Skin epidermis (tissue), 12 donors: ENCODE data around the gene TMEM248.
A peak's percentile ranks its signal among the peaks of the same experiment; 100 is the strongest.
"Not testable (repeated sequence)": the region's sequence is repeated elsewhere in the genome, so short reads cannot be mapped to it uniquely, and the experiment has no call there.

Experiments
- H3K27ac ChIP-seq, 21 experiments: fragments of 200-600 bp; sonication (generic) in 11 of 21; one replicate each; pipeline ENCODE4 v1.5.0; 2020; ENCODE audit warnings: mild to moderate bottlenecking in 3 of 21, inconsistent platforms in 2 of 21, moderate library complexity in 2 of 21
- H3K4me3 ChIP-seq, 7 experiments: fragments of 200-600 bp; sonication (generic) in 2 of 7; one replicate each; pipeline ENCODE4 v1.5.0; 2020; ENCODE audit warnings: inconsistent platforms in 2 of 7, mild to moderate bottlenecking in 2 of 7, moderate library complexity in 1 of 7

The TMEM248 gene

DNA sequence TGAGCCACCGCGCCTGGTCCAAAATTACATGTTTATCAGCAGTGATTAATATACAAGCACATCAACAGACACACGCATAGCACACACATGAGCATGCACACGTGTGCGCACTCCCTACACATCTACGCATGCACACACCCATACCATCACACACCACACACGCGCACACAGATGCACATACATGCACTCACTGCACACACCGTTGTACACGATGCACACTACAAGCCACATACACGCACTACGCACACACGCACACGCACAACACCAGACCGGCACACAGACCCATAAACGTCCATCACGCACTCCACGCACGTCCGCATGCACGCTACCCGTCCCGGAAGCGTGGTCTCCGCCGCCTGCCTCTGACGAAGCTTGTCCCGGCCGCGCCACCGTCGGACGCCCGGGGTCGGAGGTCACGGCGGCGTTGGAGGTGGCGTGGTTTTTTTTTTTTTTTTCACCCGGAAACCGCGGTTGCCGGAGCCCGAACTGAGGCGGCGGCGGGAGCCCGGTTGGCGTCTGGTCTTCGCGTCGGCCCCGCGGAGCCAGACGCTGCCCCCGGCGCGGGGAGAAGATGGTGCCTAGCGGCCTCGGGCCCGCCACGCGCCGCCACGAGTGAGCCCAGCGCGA is at the start of gene TMEM248:
Gene TMEM248, plus strand, starts transcription at position 457 of the 627 bp plus-strand sequence. CDS start 20,641 bp downstream, outside the sequence.
- peak within 1 kb of the TSS; percentile 78 to 99 (median 91) for H3K4me3 ChIP-seq
- peak within 1 kb of the TSS; percentile 79 to 96 (median 92) for H3K27ac ChIP-seq

- H3K4me3 ChIP-seq, result no peak overlapping the region
Observed at GRCh38 chr7:66873476-66873875, 47.5 kb upstream of the TMEM248 start.

GRCh38 chr7:66877577-66878300 is 43.3 kb upstream of the TMEM248 start:
- Histone ChIP-seq H3K4me3 (no peak overlapping the region), H3K27ac (peak overlapping the region in 2 of 21 experiments; percentile 16 to 23)

More at GRCh38 chr7:66873476-66873875, 47.5 kb upstream of the TMEM248 start:
- H3K27ac ChIP-seq, result no peak overlapping the region

- H3K4me3 ChIP-seq, result not testable (repeated sequence)
- H3K27ac ChIP-seq, result peak overlapping the region in 2 of 21 experiments; percentile 16 to 23
Observed at GRCh38 chr7:66878301-66878685, 42.7 kb upstream of the TMEM248 start.

- Histone ChIP-seq H3K4me3 (no peak overlapping the region), H3K27ac (no peak overlapping the region)
Observed at GRCh38 chr7:66880053-66880452, 41.0 kb upstream of the TMEM248 start.

DNA sequence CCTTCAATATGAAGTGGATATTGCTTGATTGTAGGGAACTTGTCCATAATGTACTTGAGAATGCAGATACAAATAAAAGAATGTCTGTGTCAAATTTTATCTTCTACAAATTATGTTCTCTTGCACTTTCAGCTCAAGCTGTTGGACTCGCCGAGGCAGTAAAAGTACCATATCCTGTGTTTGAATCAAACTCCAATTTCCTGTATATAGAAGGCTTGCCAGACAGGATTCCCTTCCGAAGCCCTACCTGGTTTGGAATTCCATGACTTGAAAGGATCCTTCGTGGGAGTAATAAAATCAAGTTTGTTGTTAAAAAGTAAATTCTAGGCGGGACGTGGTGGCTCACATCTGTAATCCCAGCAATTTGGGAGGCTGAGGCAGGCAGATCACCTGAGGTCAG is 40.4 kb upstream of the TMEM248 start:
- not testable (repeated sequence) for H3K27ac ChIP-seq, H3K4me3 ChIP-seq

GRCh38 chr7:66883716-66884115 is 37.3 kb upstream of the TMEM248 start:
- Histone ChIP-seq H3K4me3 (no peak overlapping the region), H3K27ac (no peak overlapping the region)

- H3K4me3 ChIP-seq, H3K27ac ChIP-seq: not testable (repeated sequence)
Observed at GRCh38 chr7:66884556-66884955, 36.5 kb upstream of the TMEM248 start.

GRCh38 chr7:66886152-66886551 is 34.9 kb upstream of the TMEM248 start:
- H3K27ac ChIP-seq, result no peak overlapping the region
- H3K4me3 ChIP-seq, result no peak overlapping the region

GRCh38 chr7:66888223-66888622 is 32.8 kb upstream of the TMEM248 start:
- not testable (repeated sequence) for H3K4me3 ChIP-seq, H3K27ac ChIP-seq

GRCh38 chr7:66894463-66895080 is 26.5 kb upstream of the TMEM248 start:
- H3K4me3 ChIP-seq, result no peak overlapping the region
- no peak overlapping the region for H3K27ac ChIP-seq

DNA sequence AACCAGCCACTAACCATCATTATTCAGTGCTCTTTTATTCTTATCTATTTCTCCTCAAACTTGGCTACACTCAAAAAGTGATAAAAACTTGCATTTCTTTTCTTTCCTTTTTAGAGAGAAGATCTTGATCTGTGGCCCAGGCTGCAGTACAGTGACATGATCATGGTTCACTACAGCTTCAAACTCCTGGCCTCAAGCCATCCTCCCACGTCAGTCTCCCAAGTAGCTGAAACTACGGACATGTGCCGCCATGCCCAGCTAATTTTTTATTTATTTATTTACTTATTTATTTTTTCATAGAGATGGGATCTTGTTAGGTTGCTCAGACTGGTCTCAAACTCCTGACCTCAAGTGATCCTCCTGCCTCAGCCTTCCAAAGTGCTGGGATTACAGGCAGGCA is 24.6 kb upstream of the TMEM248 start:
- Histone ChIP-seq H3K4me3 (no peak overlapping the region), H3K27ac (no peak overlapping the region)

DNA sequence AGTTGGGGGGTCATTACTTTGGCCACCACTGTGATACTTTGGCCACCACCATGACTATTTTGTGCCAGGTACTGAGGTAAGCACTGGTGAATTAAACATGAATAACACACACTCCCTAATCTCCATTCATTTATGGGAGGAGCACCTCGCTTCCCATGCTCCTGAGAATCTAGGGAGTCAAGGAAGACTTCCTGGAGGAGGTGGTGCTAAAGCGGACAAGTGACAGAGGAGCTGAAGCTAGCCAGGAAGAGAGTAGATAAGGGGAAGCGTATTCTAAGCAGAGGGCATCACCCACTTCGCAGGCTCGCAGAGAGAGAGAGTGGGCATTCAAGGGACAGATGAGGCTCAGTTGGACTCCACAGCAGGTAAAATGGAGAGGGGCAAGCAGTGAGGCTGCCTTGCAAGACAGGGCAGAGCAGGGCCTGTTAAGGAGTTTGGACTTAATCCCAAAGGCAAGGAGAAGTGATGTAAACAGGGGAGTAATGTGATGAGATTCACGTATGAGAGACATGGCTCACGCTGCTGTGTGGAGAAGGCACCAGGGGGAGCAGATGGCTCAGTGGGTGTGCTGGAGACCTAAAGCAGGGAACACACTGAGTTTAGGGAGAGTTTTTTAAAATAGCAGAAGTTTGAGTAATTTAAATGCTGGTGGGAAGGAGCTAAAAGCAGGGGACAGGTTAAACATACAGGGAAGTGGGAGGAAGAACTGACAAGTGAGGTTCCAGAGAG is 21.3 kb upstream of the TMEM248 start:
- H3K4me3 ChIP-seq, result no peak overlapping the region
- no peak overlapping the region for H3K27ac ChIP-seq

DNA sequence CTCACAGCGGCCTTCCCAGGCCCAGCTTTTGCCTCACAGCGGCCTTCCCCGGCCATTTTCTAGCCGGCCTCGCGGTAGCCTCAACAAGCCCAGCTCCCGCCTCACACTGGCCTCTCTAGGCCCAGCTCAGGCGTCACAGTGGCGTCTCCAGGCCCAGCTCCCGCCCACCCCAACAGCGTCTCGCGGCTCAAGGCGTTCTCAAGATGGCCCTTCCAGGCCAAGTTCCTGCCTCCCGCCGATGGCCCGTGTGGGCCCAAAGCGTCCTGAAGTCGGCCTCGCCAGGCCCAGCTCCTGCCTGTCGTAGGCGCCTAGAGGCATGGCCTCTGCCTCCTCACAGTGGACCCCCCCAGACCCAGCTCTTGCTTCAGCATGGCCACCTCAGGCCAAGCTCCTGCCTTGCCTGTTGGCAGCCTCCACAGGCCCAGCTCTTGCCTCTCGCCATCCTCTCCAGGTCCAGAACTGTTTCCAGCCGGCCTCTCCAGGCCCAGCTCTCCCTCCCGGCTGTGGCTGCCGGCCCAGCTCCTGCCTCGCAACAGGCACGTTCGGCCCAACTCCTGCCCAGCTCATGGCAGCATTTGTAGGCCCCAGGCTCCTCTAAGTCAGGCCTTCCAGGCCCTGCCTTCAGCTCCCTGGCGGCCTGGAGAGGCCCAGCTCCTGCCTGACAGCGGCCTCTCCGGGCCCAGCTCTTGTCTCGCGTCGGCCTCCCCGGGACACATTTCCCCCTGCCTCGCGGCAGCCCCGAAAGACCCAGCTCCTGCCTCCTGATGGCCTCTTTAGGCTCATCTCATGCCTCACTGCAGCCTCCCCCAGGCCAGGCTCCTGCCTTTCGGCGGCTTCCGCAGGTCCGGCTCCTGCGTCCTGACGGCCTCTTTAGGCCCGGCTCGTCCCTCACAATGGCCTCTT is 18.8 kb upstream of the TMEM248 start:
- H3K4me3 ChIP-seq, result no peak overlapping the region
- H3K27ac ChIP-seq, result no peak overlapping the region

DNA sequence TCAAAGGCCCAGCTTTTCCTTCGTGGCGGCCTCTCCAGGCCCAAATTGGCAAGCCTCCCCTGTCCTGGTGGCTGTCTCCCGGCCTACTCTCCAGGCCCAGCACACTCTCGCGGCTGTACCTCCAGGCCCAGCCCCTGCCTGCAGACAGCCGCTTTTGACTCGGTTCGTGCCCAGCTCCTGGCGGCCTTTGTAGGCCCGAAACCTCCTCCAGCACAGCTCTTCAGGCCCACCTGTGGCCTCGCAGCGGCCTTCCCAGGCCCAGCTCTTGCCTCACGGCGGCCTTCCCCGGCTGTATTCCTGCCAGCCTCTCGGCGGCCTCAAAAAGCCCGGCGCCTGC is 18.2 kb upstream of the TMEM248 start:
- H3K4me3 ChIP-seq, result no peak overlapping the region
- no peak overlapping the region for H3K27ac ChIP-seq

- Histone ChIP-seq H3K4me3 (no peak overlapping the region), H3K27ac (no peak overlapping the region)
Observed at GRCh38 chr7:66903360-66904062, 17.5 kb upstream of the TMEM248 start.

GRCh38 chr7:66904063-66904593 is 16.9 kb upstream of the TMEM248 start:
- Histone ChIP-seq H3K27ac (no peak overlapping the region), H3K4me3 (no peak overlapping the region)

- Histone ChIP-seq H3K4me3 (no peak overlapping the region), H3K27ac (no peak overlapping the region)
Observed at GRCh38 chr7:66905278-66905677, 15.7 kb upstream of the TMEM248 start.

GRCh38 chr7:66905689-66906088 is 15.3 kb upstream of the TMEM248 start:
- Histone ChIP-seq H3K27ac (no peak overlapping the region), H3K4me3 (no peak overlapping the region)
